ENCODE measurements around the gene CNNM1.

- TF ChIP-seq POLR2A (IDR thresholded peaks at IDR 0.05) (no peak), CTCF (IDR thresholded peaks at IDR 0.05) (no peak)
Observed at GRCh38 chr10:99424656-99425055, 95.5 kb downstream of the CNNM1 start.
